ENCODE results near the gene IPO13. TPM values are rescaled to one million over a fixed set of nuclear protein-coding genes. Genes with fewer than 3 reads are reported as not detected.

IPO13 gene
- total and polyA plus RNA-seq, 10 donors = 10.5 to 27.4 (median 19.0) TPM

DNA sequence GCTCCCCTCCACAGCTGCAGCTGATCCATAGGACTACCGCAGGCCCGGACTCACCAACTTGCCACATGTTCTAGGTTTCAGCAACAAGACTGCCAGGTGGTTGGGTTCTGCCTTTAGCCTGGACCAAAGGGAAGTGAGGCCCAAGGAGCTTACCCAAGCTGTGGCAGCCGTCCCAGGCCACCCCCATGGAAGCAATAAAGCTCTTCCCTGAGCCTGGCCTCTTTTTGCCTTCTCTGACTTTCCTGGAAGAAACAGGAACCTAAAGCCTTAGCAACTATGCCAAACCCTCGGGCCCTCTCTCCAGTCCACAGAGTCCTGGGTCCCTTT lies 15.8 kb upstream of the IPO13 start:
- Histone ChIP-seq H3K4me1 (peaks cover 7 to 31% (median 26%) of the 10 kb centered on the region in 6 donors), H3K9me3 (no peaks in the 10 kb centered on the region), H3K36me3 (peaks cover 0 to 22% (median 2%) of the 10 kb centered on the region in 6 donors), H3K27ac (no peak overlapping the region), H3K27me3 (replicated peaks in 1 of 7) (peaks cover 0 to 36% (median 28%) of the 10 kb centered on the region in 7 donors), H3K4me3 (no peak overlapping the region)
- WGBS, 5 donors = 68 to 83% (median 71%) methylated on average over 3 to 4 of the region's 4 CpGs
- TF ChIP-seq, protein P1, sequence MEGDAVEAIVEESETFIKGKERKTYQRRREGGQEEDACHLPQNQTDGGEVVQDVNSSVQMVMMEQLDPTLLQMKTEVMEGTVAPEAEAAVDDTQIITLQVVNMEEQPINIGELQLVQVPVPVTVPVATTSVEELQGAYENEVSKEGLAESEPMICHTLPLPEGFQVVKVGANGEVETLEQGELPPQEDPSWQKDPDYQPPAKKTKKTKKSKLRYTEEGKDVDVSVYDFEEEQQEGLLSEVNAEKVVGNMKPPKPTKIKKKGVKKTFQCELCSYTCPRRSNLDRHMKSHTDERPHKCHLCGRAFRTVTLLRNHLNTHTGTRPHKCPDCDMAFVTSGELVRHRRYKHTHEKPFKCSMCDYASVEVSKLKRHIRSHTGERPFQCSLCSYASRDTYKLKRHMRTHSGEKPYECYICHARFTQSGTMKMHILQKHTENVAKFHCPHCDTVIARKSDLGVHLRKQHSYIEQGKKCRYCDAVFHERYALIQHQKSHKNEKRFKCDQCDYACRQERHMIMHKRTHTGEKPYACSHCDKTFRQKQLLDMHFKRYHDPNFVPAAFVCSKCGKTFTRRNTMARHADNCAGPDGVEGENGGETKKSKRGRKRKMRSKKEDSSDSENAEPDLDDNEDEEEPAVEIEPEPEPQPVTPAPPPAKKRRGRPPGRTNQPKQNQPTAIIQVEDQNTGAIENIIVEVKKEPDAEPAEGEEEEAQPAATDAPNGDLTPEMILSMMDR (IDR thresholded peaks at IDR 0.05 in 8 of 11, conservative IDR thresholded peaks at IDR 0.05 in 3 of 11) = no peak
- TF ChIP-seq POLR2A (IDR thresholded peaks at IDR 0.05) = no peak
- TF ChIP-seq POLR2AphosphoS5 (IDR thresholded peaks at IDR 0.05) = no peak
- intact Hi-C loops (cut with DNase I; ENCODE audit: low total_unique reads) = loop anchor here (5.0 to 10.0 kb wide), 2 partner anchors 169 to 406 kb away; no protein-coding TSS in a partner anchor
- DNase-seq = no peak

DNA sequence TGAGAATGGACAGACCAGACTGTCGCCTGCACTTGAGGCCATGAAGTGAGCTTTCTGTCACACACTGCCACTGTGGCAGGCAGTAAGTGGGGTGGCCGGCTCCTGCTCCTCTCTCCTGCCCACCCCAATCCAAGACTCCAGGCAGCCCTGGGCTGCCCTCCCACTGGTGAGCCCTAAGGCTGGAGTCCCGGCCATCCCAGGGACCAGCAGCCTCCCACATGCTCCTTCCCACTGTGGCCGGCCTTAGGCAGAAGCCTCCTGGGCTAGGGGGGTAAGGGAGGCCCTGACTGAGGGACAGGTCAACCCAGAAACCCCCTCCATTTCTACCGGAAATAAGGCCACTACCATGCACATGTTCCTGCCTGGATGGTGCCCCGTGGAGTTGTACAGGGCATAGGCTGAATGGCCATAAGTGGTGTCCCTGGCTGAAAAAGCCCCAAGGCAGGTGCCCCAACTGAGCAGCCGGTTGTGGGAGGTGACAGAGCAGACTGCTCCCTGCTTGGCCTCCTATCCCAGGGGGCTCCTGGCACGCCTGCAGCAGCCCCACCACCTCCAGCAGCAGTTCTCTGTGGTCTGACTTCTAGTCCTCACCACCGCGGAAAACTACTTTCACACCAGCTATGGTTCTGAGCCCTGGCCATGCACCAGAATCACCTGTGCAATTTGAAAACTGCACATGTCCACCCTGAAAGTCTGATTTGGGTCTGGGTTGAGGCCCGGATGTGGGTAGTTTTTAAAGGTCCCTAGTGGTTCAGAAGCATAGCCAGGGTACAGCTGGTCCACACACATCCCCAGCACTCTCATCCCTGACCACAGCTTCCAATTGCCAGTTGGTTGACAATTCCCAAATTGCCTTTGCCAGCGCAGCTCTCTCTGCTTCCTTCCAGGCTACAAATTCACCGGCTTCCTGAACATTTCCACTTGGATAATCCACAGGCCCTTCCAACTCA lies 14.8 kb upstream of the IPO13 start:
- intact Hi-C loops (cut with DNase I; ENCODE audit: low total_unique reads) = loop anchor here (5.0 to 10.0 kb wide), 2 partner anchors 170 to 407 kb away; no protein-coding TSS in a partner anchor
- peaks cover 0 to 12% (median 2%) of the 10 kb centered on the region in 6 donors for H3K36me3 ChIP-seq
- TF ChIP-seq, protein P1 (IDR thresholded peaks at IDR 0.05 in 8 of 11, conservative IDR thresholded peaks at IDR 0.05 in 3 of 11) = no peak
- no peak for TF ChIP-seq POLR2A (IDR thresholded peaks at IDR 0.05)
- no peak for TF ChIP-seq POLR2AphosphoS5 (IDR thresholded peaks at IDR 0.05)
- H3K9me3 ChIP-seq = no peaks in the 10 kb centered on the region
- no peak overlapping the region for H3K4me3 ChIP-seq
- 80 to 94% (median 90%) methylated on average over 10 to 13 of the region's 13 CpGs for WGBS, 5 donors
- H3K27ac ChIP-seq = no peak overlapping the region
- DNase-seq = no peak
- peaks cover 0 to 47% (median 31%) of the 10 kb centered on the region in 7 donors for H3K27me3 ChIP-seq (replicated peaks in 1 of 7)
- peaks cover 7 to 41% (median 34%) of the 10 kb centered on the region in 6 donors for H3K4me1 ChIP-seq

DNA sequence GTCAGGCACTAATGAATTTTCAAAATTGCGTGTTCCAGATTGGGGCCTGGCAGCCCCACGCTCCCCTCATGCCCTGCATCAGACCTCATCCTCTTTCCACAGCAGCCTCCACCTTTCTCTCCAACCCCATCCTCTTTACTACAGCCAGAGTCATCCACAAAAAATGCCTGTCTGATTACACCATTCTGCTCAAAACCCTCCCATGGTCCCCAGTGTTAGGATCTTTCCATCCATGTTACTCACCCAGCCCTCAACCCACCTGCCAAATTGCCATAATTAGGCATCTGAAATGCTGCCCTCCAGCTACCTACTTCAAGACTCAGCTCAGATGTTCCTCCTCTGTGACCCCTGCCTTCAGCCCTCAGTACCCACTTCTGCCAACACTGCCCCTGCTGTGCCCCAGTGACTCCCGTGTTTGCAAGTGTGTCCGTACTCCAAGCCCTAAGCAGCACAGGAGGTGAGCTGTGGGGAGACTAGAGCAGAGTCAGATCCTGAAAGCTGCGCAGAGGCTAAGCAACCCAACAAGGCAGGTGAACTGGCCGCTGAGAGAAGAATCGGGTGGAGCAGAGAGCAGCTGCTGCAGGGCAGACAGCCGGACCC lies 13.9 kb upstream of the IPO13 start:
- Histone ChIP-seq H3K36me3 (peaks cover 0 to 12% (median 2%) of the 10 kb centered on the region in 6 donors), H3K9me3 (no peaks in the 10 kb centered on the region), H3K27me3 (replicated peaks in 1 of 7) (peaks cover 0 to 47% (median 31%) of the 10 kb centered on the region in 7 donors), H3K27ac (no peak overlapping the region), H3K4me1 (peaks cover 7 to 41% (median 34%) of the 10 kb centered on the region in 6 donors), H3K4me3 (peak overlapping the region in 4 of 8 donors; percentile 10 to 52 (median 20))
- TF ChIP-seq POLR2A (IDR thresholded peaks at IDR 0.05) = no peak
- TF ChIP-seq POLR2AphosphoS5 (IDR thresholded peaks at IDR 0.05) = no peak
- TF ChIP-seq, protein P1 (IDR thresholded peaks at IDR 0.05 in 8 of 11, conservative IDR thresholded peaks at IDR 0.05 in 3 of 11) = no peak
- no peak for DNase-seq
- intact Hi-C loops (cut with DNase I; ENCODE audit: low total_unique reads) = loop anchor here (5.0 to 10.0 kb wide), 2 partner anchors 171 to 408 kb away; no protein-coding TSS in a partner anchor
- WGBS, 5 donors = 28 to 37% (median 34%) methylated on average over 8 of the region's 8 CpGs

All from spleen (tissue), 11 donors.